ENCODE measurements around the gene KRTAP4-12.
"Not testable (repeated sequence)": the region's sequence is repeated elsewhere in the genome, so short reads cannot be mapped to it uniquely, and the experiment has no call there.

The KRTAP4-12 gene

DNA sequence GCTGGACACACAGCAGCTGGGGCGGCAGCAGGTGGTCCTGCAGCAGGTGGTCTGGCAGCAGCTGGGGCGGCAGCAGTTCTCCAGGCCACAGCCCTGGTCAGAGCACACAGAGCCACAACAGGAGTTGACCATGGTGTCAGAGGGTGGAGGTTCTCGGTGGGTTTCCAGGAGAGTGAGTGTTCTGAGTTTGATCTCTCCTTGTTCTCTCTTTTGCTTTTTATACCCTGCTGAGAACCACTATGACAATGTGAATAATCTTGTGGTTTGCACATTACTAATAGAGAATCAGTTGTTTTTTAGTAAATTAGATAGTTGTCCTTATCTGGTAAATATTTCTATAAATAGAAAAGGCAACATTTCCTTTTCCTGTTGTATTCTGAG lies at the start of gene KRTAP4-12:
Gene KRTAP4-12 (minus strand): TSS at position 192 of the 381 bp plus-strand sequence. CDS start 60 bp downstream, at position 132.
- not testable (repeated sequence) for DNase-seq (ENCODE audit: low read depth, low spot score); H3K9me3 ChIP-seq (ENCODE audit: low read depth, low read length); H3K4me3 ChIP-seq; H3K36me3 ChIP-seq (ENCODE audit: insufficient read depth, low read length); H3K9ac ChIP-seq (ENCODE audit: insufficient read length); H3K27ac ChIP-seq

- DNase-seq (ENCODE audit: low read depth, low spot score) = no peak
- no peak overlapping the region for H3K9ac ChIP-seq (ENCODE audit: insufficient read length)
Observed at GRCh38 chr17:41171886-41172285, 47.9 kb upstream of the KRTAP4-12 start.

GRCh38 chr17:41168121-41168520 lies 44.1 kb upstream of the KRTAP4-12 start, which contains the start of gene KRTAP4-3:
TSS of gene KRTAP4-3 (minus strand) at chr17:41168221. CDS start at chr17:41168172, 49 bp downstream.
- H3K36me3 ChIP-seq (ENCODE audit: insufficient read depth, low read length) = no peaks in the 10 kb centered on the region
- H3K9ac ChIP-seq (ENCODE audit: insufficient read length) = peak within 1 kb of the TSS; percentile 13
- TF ChIP-seq POLR2AphosphoS5 (IDR thresholded peaks at IDR 0.05; ENCODE audit: borderline replicate concordance, low read depth, low read length) = no peak
- TF ChIP-seq EZH2 (IDR thresholded peaks at IDR 0.05) = no peak
- TF ChIP-seq FOXP2 (optimal IDR thresholded peaks at IDR 0.05; ENCODE audit: control extremely low read depth, extremely low read length, insufficient read depth) = no peak
- no peak for DNase-seq (ENCODE audit: low read depth, low spot score)
- peak within 1 kb of the TSS; percentile 77 for H3K27ac ChIP-seq
- H3K4me3 ChIP-seq = peak within 1 kb of the TSS; percentile 46
- H3K9me3 ChIP-seq (ENCODE audit: low read depth, low read length) = 0 out of 2 replicates have a peak, but pooled peaks cover 3% of the 10 kb centered on the region

More at GRCh38 chr17:41171886-41172285, 47.9 kb upstream of the KRTAP4-12 start:
- Histone ChIP-seq H3K27ac (no peak overlapping the region), H3K4me3 (no peak overlapping the region), H3K9me3 (ENCODE audit: low read depth, low read length) (no peaks in the 10 kb centered on the region), H3K36me3 (ENCODE audit: insufficient read depth, low read length) (no peaks in the 10 kb centered on the region)
- TF ChIP-seq POLR2AphosphoS5 (IDR thresholded peaks at IDR 0.05; ENCODE audit: borderline replicate concordance, low read depth, low read length) (no peak), FOXP2 (optimal IDR thresholded peaks at IDR 0.05; ENCODE audit: control extremely low read depth, extremely low read length, insufficient read depth) (no peak), EZH2 (IDR thresholded peaks at IDR 0.05) (no peak)

DNA sequence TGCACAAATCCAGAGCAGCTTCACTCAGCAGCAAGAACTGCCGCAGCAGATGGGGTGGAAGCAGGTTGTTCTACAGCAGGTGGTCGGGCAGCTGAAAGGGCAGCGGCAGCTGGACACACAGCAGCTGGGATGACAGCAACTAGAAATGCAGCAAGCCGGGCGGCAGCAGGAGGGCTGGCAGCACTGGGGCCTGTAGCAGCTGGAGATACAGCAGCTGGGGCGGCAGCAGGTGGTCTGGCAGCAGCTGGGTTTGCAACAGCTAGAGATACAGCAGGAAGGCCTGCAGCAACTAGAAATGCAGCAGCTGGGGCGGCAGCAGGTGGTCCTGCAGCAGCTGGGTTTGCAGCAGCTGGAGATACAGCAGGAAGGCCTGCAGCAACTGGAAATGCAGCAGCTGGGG lies 43.6 kb upstream of the KRTAP4-12 start:
- Histone ChIP-seq H3K36me3 (ENCODE audit: insufficient read depth, low read length) (no peaks in the 10 kb centered on the region), H3K4me3 (peak overlapping the region; percentile 46), H3K27ac (peak overlapping the region; percentile 73), H3K9me3 (ENCODE audit: low read depth, low read length) (0 out of 2 replicates have a peak, but pooled peaks cover 3% of the 10 kb centered on the region), H3K9ac (ENCODE audit: insufficient read length) (no peak overlapping the region)
- TF ChIP-seq POLR2AphosphoS5 (IDR thresholded peaks at IDR 0.05; ENCODE audit: borderline replicate concordance, low read depth, low read length) (no peak), FOXP2 (optimal IDR thresholded peaks at IDR 0.05; ENCODE audit: control extremely low read depth, extremely low read length, insufficient read depth) (no peak), EZH2 (IDR thresholded peaks at IDR 0.05) (no peak)
- no peak for DNase-seq (ENCODE audit: low read depth, low spot score)

- Histone ChIP-seq H3K4me3 (no peak overlapping the region), H3K9me3 (ENCODE audit: low read depth, low read length) (0 out of 2 replicates have a peak, but pooled peaks cover 3% of the 10 kb centered on the region), H3K9ac (ENCODE audit: insufficient read length) (no peak overlapping the region), H3K36me3 (ENCODE audit: insufficient read depth, low read length) (no peaks in the 10 kb centered on the region), H3K27ac (peak overlapping the region; percentile 42; the same call in 1 of the 2 replicates)
- DNase-seq (ENCODE audit: low read depth, low spot score) = no peak
- TF ChIP-seq EZH2 (IDR thresholded peaks at IDR 0.05) = no peak
Observed at GRCh38 chr17:41163828-41164227, 39.8 kb upstream of the KRTAP4-12 start.

DNA sequence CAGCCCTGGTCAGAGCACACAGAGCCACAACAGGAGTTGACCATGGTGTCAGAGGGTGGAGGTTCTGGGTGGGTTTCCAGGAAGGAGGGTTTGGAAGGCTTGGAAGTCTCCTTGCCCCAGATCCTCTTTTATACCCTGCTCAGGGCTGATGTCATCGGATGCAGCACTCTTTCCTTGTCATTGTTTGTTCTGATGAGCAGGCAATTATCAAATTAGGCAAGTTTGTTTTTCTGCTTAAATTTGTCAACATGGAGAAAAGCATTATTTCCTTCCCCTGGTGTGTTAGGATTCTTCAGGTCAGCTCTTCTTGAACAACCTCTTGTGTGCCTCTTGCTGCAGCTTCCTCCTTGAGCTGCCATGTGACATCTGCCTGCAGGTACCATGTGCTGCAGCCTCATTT lies 36.7 kb upstream of the KRTAP4-12 start, which contains the start of gene KRTAP4-4:
Gene KRTAP4-4 (minus strand): TSS at position 101 of the 400 bp plus-strand sequence. CDS start 57 bp downstream, at position 44.
- H3K9ac ChIP-seq (ENCODE audit: insufficient read length) = no peak within 1 kb of the TSS
- H3K9me3 ChIP-seq (ENCODE audit: low read depth, low read length) = 0 out of 2 replicates have a peak, but pooled peaks cover 3% of the 10 kb centered on the region
- H3K4me3 ChIP-seq = no peak within 1 kb of the TSS
- no peaks in the 10 kb centered on the region for H3K36me3 ChIP-seq (ENCODE audit: insufficient read depth, low read length)
- DNase-seq (ENCODE audit: low read depth, low spot score) = no peak
- TF ChIP-seq POLR2AphosphoS5 (IDR thresholded peaks at IDR 0.05; ENCODE audit: borderline replicate concordance, low read depth, low read length) (no peak), EZH2 (IDR thresholded peaks at IDR 0.05) (no peak), FOXP2 (optimal IDR thresholded peaks at IDR 0.05; ENCODE audit: control extremely low read depth, extremely low read length, insufficient read depth) (no peak)
- no peak within 1 kb of the TSS for H3K27ac ChIP-seq

GRCh38 chr17:41160190-41160589 lies 36.2 kb upstream of the KRTAP4-12 start:
- H3K9me3 ChIP-seq (ENCODE audit: low read depth, low read length); DNase-seq (ENCODE audit: low read depth, low spot score); H3K9ac ChIP-seq (ENCODE audit: insufficient read length); H3K27ac ChIP-seq; H3K4me3 ChIP-seq; H3K36me3 ChIP-seq (ENCODE audit: insufficient read depth, low read length): not testable (repeated sequence)

DNA sequence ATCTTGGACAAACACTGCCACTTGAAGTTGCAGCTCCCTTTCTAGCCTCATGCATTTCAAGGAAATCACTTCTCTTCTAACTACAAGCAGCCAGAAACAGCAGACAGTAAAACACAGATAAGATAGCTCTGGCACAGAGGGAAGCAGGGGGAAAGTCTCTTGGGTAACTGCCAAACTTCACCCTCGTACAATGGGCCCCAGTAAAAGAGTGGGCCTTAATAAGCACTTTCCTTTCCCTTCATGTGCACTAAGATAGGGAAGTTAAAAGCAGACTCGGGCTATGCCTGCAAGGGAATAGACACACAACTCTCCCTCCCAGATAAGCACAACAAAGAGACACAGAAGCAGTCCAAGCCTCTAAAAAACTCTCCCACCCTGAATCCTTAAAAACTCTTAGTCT lies 29.9 kb upstream of the KRTAP4-12 start:
- DNase-seq (ENCODE audit: low read depth, low spot score) = peak; percentile 60
- Histone ChIP-seq H3K9ac (ENCODE audit: insufficient read length) (peak overlapping the region; percentile 58), H3K27ac (peak overlapping the region; percentile 100), H3K36me3 (ENCODE audit: insufficient read depth, low read length) (peaks cover 4% of the 10 kb centered on the region; the same call in 1 of the 2 replicates), H3K9me3 (ENCODE audit: low read depth, low read length) (0 out of 2 replicates have a peak, but pooled peaks cover 4% of the 10 kb centered on the region), H3K4me3 (peak overlapping the region; percentile 19; the same call in 1 of the 2 replicates)
- TF ChIP-seq EZH2 (IDR thresholded peaks at IDR 0.05) (no peak), FOXP2 (optimal IDR thresholded peaks at IDR 0.05; ENCODE audit: control extremely low read depth, extremely low read length, insufficient read depth) (no peak), POLR2AphosphoS5 (IDR thresholded peaks at IDR 0.05; ENCODE audit: borderline replicate concordance, low read depth, low read length) (no peak; the same call in 1 of the 2 replicates)

- H3K36me3 ChIP-seq (ENCODE audit: insufficient read depth, low read length) = peaks cover 4% of the 10 kb centered on the region; the same call in 1 of the 2 replicates
- TF ChIP-seq POLR2AphosphoS5 (IDR thresholded peaks at IDR 0.05; ENCODE audit: borderline replicate concordance, low read depth, low read length) = no peak
- no peak for TF ChIP-seq EZH2 (IDR thresholded peaks at IDR 0.05)
- TF ChIP-seq FOXP2 (optimal IDR thresholded peaks at IDR 0.05; ENCODE audit: control extremely low read depth, extremely low read length, insufficient read depth) = no peak
- no peak overlapping the region for H3K9ac ChIP-seq (ENCODE audit: insufficient read length)
- H3K4me3 ChIP-seq = no peak overlapping the region
- no peak for DNase-seq (ENCODE audit: low read depth, low spot score)
- H3K9me3 ChIP-seq (ENCODE audit: low read depth, low read length) = 0 out of 2 replicates have a peak, but pooled peaks cover 4% of the 10 kb centered on the region
- H3K27ac ChIP-seq = peak overlapping the region; percentile 100
Observed at GRCh38 chr17:41151525-41151924, 27.5 kb upstream of the KRTAP4-12 start.

All from SK-N-MC (cell line).